Measurements from ENCODE around the gene NLRP4. TPM values are rescaled to one million over a fixed set of nuclear protein-coding genes. Genes with fewer than 3 reads are reported as not detected.

NLRP4 gene
- total and polyA plus RNA-seq, 2 experiments from 2014 or later: not detected

DNA sequence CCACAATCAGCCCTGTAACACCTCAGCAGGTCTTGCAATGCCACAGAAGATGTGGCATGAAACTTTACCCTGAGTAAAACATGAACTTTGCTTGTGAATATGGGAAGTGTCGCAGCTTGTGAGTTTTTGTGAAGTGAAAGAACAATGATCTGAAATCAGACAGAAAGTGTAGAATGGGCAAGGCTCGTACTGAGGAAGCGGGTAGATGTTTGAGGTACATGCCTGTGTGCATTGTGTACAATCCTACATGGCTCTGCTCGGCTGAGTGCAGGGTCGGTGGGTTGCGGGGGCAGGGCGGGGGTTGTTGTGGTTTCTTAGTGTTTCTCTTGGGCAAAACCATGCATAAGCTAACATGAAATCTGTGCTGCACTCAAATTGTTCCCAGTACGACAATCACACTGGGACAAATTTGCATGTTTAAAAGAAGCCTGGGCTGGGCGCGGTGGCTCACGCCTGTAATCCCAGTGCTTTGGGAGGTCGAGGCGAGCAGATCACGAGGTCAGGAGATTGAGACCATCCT is 94.7 kb downstream of the NLRP4 start:
- no peaks in the 10 kb centered on the region for H3K4me1 ChIP-seq (ENCODE audit: insufficient read depth)
- no peak overlapping the region for H2AFZ ChIP-seq
- no peaks in the 10 kb centered on the region for H3K9me2 ChIP-seq (replicated peaks; ENCODE audit: insufficient read depth)
- no peaks in the 10 kb centered on the region for H3K9me3 ChIP-seq (ENCODE audit: low read depth)
- H3K36me3 ChIP-seq (replicated peaks; ENCODE audit: insufficient read depth, low read depth): no peaks in the 10 kb centered on the region
- TF ChIP-seq, protein P1, sequence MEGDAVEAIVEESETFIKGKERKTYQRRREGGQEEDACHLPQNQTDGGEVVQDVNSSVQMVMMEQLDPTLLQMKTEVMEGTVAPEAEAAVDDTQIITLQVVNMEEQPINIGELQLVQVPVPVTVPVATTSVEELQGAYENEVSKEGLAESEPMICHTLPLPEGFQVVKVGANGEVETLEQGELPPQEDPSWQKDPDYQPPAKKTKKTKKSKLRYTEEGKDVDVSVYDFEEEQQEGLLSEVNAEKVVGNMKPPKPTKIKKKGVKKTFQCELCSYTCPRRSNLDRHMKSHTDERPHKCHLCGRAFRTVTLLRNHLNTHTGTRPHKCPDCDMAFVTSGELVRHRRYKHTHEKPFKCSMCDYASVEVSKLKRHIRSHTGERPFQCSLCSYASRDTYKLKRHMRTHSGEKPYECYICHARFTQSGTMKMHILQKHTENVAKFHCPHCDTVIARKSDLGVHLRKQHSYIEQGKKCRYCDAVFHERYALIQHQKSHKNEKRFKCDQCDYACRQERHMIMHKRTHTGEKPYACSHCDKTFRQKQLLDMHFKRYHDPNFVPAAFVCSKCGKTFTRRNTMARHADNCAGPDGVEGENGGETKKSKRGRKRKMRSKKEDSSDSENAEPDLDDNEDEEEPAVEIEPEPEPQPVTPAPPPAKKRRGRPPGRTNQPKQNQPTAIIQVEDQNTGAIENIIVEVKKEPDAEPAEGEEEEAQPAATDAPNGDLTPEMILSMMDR (IDR thresholded peaks at IDR 0.05; ENCODE audit: poor library complexity): no peak
- no peak for TF ChIP-seq EZH2phosphoT487 (IDR thresholded peaks at IDR 0.05; ENCODE audit: low read depth, severe bottlenecking, unreplicated experiment)
- TF ChIP-seq EZH2 (IDR thresholded peaks at IDR 0.05; ENCODE audit: borderline replicate concordance): no peak
- H3K27ac ChIP-seq: no peak overlapping the region
- no peaks in the 10 kb centered on the region for H3K79me2 ChIP-seq
- no peaks in the 10 kb centered on the region for H3K27me3 ChIP-seq
- no peak overlapping the region for H3K4me2 ChIP-seq
- H3K4me3 ChIP-seq: no peak overlapping the region
- WGBS (ENCODE audit: low lambda C conversion rate, missing lambda C conversion rate): 70% methylated on average over 14 of the region's 14 CpGs
- DNase-seq (ENCODE audit: low spot score): no peak
- no peaks in the 10 kb centered on the region for H4K20me1 ChIP-seq (ENCODE audit: insufficient read depth, poor library complexity, severe bottlenecking)

Other genes starting within 250 kb of the NLRP4 start
- 3.8 and 5.6 TPM in 2 replicates for gene FIZ1, start 237.0 kb upstream of the NLRP4 start, total RNA-seq
- gene FIZ1, start 237.0 kb upstream of the NLRP4 start, polyA plus RNA-seq: 14.0 and 16.4 TPM in 2 replicates
- 8.4 and 12.4 TPM in 2 replicates for gene ZNF524, start 236.3 kb upstream of the NLRP4 start, total RNA-seq
- gene ZNF524, start 236.3 kb upstream of the NLRP4 start, polyA plus RNA-seq: 18.5 and 19.5 TPM in 2 replicates
- gene ZNF865, start 230.9 kb upstream of the NLRP4 start, total RNA-seq: 3.0 and 3.1 TPM in 2 replicates
- gene ZNF865, start 230.9 kb upstream of the NLRP4 start, polyA plus RNA-seq: 1.7 and 2.2 TPM in 2 replicates
- 6.7 and 7.2 TPM in 2 replicates for gene ZNF784, start 212.0 kb upstream of the NLRP4 start, total RNA-seq
- gene ZNF784, start 212.0 kb upstream of the NLRP4 start, polyA plus RNA-seq: 5.5 and 10.0 TPM in 2 replicates
- gene ZNF580, start 195.5 kb upstream of the NLRP4 start, total RNA-seq: 6.1 and 10.1 TPM in 2 replicates
- gene ZNF580, start 195.5 kb upstream of the NLRP4 start, polyA plus RNA-seq: 53.8 and 71.5 TPM in 2 replicates
- gene ZNF581, start 192.9 kb upstream of the NLRP4 start, total RNA-seq: 12.2 and 17.3 TPM in 2 replicates
- 14.2 and 22.5 TPM in 2 replicates for gene ZNF581, start 192.9 kb upstream of the NLRP4 start, polyA plus RNA-seq
- 13.0 and 18.3 TPM in 2 replicates for gene CCDC106, start 188.3 kb upstream of the NLRP4 start, total RNA-seq
- gene CCDC106, start 188.3 kb upstream of the NLRP4 start, polyA plus RNA-seq: 30.5 and 31.7 TPM in 2 replicates
- gene U2AF2, start 181.5 kb upstream of the NLRP4 start, total RNA-seq: 94.6 and 99.6 TPM in 2 replicates
- gene U2AF2, start 181.5 kb upstream of the NLRP4 start, polyA plus RNA-seq: 16.1 and 18.0 TPM in 2 replicates
- 40.2 and 74.8 TPM in 2 replicates for gene EPN1, start 161.3 kb upstream of the NLRP4 start, total RNA-seq
- 154 and 165 TPM in 2 replicates for gene EPN1, start 161.3 kb upstream of the NLRP4 start, polyA plus RNA-seq
- gene NLRP9, start 98.1 kb upstream of the NLRP4 start, total RNA-seq: not detected in 2 replicates
- gene NLRP9, start 98.1 kb upstream of the NLRP4 start, polyA plus RNA-seq: not detected in 2 replicates
- not detected in 2 replicates for gene RFPL4A, start 77.4 kb upstream of the NLRP4 start, total RNA-seq
- gene RFPL4A, start 77.4 kb upstream of the NLRP4 start, polyA plus RNA-seq: not detected in 2 replicates
- not detected in 2 replicates for gene RFPL4AL1, start 67.4 kb upstream of the NLRP4 start, total RNA-seq
- not detected in 2 replicates for gene RFPL4AL1, start 67.4 kb upstream of the NLRP4 start, polyA plus RNA-seq
- gene NLRP11, start 4.5 kb upstream of the NLRP4 start, total RNA-seq: not detected in 2 replicates
- not detected in 2 replicates for gene NLRP11, start 4.5 kb upstream of the NLRP4 start, polyA plus RNA-seq
- not detected in 2 replicates for gene NLRP13, start 95.8 kb downstream of the NLRP4 start, total RNA-seq
- not detected in 2 replicates for gene NLRP13, start 95.8 kb downstream of the NLRP4 start, polyA plus RNA-seq
- not detected in 2 replicates for gene NLRP8, start 111.3 kb downstream of the NLRP4 start, total RNA-seq
- not detected in 2 replicates for gene NLRP8, start 111.3 kb downstream of the NLRP4 start, polyA plus RNA-seq
- not detected in 2 replicates for gene NLRP5, start 150.2 kb downstream of the NLRP4 start, total RNA-seq
- gene NLRP5, start 150.2 kb downstream of the NLRP4 start, polyA plus RNA-seq: not detected in 2 replicates